Activated naive CD8-positive, alpha-beta T cell treated with anti-CD3 and anti-CD28 coated beads, Interleukin-2, amount 50 U/mL, for 16 hours (primary cell): Measurements from ENCODE around the gene NXPE1.
"Not testable (repeated sequence)": the region's sequence is repeated elsewhere in the genome, so short reads cannot be mapped to it uniquely, and the experiment has no call there.

Experiments used
- DNase-seq: peaks from one replicate; pipeline ENCODE4 v3.0.0-alpha.2; 2020; ENCODE audit warnings: low read depth, low spot score

The NXPE1 gene

DNA sequence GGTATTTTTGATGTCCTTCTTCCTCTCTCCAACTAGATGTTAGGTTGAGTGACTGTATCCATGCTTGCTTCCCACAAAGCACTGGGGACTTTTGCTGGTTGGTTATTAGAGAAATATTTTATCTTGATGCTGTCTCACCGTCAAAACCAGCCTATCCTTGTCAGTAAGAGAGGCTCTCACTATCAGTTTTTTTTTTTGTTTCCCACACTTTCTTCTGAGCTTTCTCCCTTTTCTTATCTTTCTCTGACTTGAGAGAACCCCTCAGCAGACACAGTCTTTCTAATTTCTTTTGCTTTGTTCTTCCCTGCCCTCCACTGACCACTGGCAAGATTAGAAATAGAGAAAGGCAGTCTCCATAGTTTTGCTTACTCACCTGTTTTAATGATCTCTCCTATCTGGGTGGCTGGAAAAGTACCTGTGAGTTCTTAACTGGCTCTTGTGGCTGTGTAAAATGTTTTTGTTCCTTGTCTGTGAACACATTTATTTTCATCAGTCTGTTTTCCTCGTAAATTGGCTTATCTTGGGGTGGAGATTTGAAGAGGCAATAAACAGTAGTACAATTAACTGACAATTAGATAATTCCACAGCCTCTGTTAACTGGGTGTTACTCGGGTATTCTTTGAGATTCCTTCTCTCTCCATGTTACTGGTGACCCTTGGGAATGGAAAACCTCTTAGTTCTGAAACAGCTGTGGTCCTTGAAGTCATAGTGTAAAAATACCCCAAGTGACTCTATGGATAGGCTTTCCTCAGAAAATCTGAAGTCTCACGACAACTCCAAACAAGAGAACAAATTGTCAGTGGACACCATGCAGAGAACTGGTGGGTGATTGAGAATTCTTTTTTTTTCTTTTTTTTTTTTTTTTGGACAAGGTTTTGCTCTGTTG, at the start of gene NXPE1:
Gene NXPE1, minus strand, starts transcription at position 457 of the 886 bp plus-strand sequence. CDS start 8,680 bp downstream, outside the sequence.
- no peak for DNase-seq

DNA sequence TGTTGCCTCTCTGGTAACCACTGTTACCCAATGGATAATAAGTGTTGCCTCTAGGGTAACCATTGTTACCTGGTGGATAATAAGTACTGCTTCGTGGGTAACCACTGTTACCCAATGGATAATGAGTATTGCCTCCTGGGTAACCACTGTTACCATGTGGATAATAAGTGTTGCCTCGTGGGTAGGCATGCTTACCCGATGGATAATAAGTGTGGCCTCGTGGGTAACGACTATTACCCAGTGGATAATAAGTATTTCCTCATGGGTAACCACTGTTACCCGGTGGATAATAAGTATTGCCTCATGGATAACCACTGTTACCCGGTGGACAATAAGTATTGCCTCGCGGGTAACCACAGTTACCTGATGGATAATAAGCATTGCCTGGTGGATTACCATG, 49.7 kb upstream of the NXPE1 start:
- DNase-seq = no peak

DNA sequence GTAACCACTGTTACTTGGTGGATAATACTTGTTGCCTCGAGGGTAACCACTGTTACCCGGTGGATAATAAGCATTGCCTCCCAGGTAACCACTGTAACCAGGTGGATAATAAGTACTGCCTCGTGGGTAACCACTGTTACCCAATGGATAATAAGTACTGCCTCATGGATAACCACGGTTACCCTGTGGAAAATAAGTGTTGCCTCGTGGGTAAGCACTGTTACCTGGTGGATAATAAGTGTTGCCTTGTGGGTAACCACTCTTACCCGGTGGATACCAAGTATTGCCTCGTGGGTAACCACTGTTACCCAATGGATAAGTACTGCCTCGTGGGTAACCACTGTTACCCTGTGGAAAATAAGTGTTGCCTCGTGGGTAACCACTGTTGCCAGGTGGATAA, 48.9 kb upstream of the NXPE1 start:
- not testable (repeated sequence) for DNase-seq

DNA sequence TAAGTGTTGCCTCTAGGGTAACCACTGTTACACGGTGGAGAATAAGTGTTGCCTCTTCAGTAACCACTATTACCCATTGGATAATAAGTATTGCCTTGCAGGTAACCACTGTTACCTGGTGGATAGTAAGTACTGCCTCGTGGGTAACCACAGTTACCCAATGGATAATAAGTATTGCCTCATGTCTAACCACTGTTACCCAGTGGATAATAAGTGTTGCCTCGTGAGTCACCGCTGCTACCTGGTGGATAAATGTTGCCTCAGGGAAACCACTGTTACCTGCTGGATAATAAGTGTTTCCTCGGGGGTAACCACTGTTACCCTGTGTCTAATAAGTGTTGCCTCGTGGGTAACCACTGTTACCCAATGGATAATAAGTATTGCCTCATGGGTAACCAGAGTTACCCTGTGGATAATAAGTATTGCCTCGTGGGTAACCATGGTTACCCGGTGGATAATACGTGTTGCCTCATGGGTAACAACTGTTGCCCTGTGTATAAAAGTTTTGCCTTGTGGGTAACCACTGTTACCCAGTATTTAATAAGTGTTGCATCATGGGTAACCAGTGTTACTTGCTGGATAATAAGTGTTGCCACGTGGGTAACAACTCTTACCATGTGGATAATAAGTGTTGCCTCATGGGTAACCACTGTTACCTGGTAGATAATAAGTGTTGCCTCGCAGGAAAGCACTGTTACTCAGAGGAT, 48.2 kb upstream of the NXPE1 start:
- DNase-seq = no peak

DNA sequence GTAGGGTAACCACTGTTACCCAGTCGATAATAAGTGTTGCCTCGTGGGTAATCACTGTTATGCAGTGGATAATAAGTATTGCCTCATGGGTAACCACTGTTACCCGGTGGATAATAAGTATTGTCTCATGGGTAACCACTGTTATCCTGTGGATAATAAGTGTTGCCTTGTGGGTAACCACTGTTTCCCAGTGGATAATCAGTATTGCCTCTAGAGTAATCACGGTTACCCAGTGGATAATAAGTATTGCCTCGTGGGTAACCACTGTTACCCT, 47.1 kb upstream of the NXPE1 start:
- DNase-seq = not testable (repeated sequence)

DNA sequence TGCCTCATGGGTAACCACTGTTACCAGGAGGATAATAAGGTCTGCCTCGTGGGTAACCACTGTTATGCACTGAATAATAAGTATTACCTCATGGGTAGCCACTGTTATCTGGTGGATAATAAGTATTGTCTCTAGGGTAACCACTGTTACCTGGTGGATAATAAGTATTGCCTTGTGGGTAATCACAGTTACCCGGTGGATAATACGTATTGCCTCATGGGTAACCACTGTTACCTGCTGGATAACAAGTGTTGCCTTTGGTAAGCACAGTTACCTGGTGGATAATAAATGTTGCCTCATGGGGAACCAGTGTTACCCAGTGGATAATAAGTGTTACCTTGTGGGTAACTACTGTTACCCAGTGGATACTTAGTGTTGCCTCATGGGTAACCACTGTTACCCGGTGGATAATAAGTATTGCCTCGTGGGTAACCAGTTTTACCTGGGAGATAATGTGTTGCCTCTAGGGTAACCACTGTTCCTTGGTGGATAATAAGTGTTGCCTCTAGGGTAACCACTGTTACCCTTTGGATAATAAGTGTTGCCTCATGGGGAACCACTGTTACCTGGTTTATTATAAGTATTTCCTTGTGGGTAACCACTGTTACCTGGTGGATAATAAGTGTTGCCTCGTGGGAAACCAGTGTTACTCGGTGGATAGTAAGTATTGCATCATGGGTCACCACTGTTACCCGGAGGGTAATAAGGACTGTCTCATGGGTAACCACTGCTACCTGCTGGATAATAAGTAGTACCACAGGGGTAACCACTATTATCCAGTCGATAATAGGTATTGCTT, 46.5 kb upstream of the NXPE1 start:
- no peak for DNase-seq

DNA sequence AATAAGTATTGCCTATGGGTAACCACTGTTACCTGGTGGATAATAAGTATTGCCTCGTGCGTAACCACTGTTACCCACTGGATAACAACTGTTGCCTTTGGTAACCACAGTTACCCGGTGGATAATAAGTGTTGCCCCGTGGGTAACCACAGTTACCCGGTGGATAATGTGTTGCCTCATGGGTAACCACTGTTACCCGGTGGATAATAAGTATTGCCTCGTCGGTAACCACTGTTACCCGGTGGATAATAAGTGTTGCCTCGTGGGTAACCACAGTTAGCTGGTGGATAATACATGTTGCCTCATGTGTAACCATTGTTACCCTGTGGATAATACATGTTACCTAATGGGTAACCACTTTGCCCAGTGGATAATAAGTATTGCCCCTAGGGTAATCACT, 45.7 kb upstream of the NXPE1 start:
- no peak for DNase-seq

DNA sequence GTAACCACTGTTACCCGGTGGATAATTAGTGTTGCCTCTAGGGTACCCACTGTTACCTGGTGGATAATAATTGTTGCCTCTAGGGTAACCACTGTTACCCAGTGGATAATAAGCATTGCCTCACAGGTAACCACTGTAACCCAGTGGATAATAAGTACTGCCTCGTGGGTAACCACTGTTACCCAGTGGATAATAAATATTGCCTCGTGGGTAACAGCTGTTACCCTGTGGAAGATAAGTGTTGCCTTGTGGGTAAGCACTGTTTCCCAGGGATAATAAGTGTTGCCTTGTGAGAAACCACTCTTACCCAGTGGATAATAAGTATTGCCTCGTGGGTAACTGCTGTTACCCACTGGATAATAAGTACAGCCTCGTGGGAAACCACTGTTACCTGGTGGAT, 45.2 kb upstream of the NXPE1 start:
- DNase-seq = no peak

DNA sequence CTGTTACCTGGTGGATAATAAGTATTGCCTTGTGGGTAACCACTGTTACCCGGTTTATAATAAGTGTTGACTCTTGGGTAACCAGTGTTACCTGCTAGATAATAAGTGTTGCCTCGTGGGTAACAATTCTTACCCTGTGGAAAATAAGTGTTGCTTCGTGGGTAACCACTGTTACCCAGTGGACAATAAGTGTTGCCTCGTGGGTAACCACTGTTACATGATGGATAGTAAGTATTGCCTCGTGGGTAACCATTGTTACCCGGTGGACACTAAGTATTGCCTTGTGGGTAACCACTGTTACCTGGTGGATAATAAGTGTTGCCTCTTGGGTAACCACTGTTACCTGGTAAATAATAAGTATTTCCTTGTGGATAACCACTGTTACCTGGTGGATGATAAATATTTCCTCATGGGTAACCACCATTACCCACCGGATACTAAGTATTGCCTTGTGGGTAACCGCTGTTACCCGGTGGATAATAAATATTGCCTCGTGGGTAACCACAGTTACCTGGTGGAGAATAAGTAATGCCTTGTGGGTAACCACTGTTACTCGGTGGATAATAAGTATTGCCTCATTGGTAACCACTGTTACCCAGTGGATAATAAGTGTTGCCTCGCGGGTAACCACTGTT, 44.6 kb upstream of the NXPE1 start:
- DNase-seq = no peak

DNA sequence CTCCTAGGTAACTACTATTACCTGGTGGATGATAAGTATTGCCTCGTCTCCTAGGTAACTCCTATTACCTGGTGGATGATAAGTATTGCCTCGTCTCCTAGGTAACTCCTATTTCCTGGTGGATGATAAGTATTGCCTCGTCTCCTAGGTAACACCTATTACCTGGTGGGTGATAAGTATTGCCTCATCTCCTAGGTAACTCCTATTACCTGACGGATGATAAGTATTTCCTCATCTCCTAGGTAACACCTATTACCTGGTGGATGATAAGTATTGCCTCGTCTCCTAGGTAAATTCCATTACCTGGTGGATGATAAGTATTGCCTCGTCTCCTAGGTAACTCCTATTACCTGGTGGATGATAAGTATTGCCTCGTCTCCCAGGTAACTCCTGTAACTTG, 43.5 kb upstream of the NXPE1 start:
- DNase-seq = not testable (repeated sequence)

DNA sequence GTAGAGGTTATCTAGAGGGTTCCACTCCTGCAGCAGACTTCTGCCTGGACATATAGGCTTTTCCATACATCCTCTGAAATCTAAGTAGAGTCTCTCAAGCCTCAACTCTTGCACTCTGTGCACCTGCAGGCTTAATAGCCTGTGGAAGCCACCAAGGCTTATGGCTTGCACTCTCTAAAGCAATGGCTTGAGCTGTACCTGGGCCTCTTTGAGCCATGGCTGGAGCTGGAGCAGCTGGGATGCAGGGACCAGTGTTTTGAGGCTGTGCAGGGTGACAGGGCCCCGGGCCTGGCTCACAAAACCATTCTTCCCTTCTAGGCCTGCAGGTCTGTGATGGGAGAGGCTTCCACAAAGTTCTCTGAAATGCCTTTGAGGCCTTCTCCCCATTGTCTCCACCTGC, 38.8 kb upstream of the NXPE1 start:
- no peak for DNase-seq

DNA sequence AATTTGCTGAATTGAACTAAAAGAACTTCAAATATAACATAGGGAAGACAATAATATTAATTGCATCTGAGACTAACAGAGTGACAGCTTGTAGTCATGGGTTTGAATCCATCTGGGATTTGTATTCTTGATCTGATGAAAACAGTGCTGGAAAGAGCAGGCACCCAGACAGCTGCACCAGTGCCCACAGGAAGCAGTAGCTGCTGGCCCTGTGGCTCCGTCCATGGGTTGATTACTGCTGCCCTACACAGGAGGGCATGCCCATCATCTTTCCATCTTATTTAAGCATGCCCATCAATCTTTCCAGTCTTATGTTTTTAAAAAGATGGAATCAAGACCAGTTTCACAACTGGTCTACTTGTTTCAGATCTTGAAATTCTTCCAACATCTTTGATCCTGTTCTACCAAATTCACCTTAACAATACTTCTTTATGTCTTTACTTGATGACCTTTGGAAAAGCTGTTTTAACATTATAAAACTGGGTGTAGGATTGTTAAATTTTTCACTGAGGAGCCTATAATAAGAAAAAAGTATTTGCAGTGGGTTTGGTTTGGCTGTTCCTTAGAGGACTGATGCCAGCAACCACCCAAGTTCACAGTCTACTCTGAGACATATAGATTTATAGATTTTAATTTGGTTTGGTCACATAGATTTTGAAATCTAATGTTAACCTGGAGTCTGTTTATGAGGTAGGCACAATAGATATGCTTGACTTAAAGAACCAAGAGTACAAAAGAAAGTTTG, 36.7 kb upstream of the NXPE1 start:
- no peak for DNase-seq

DNA sequence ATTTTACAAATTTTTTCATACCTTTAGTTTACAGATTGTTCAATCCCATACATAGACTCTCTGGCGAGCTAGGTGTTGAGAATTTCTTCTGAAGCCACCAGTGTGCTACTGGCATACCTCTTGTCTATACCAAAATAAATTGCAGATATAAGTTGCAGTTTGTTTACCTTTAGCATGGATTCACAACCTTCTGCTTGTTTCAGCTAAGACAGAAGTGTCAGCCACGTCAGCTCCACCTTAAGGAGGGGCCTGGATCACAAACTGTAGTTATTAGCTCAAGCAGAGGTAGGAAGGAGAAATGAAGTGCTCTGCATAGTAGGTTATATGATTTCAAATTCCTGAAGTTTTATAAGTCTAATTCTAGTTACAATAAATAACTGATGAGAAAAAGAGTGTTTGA, 35.9 kb upstream of the NXPE1 start, which contains the start of gene NXPE4:
Gene NXPE4, minus strand, starts transcription at position 216 of the 400 bp plus-strand sequence. CDS start 1,027 bp downstream, outside the sequence.
- DNase-seq = no peak

DNA sequence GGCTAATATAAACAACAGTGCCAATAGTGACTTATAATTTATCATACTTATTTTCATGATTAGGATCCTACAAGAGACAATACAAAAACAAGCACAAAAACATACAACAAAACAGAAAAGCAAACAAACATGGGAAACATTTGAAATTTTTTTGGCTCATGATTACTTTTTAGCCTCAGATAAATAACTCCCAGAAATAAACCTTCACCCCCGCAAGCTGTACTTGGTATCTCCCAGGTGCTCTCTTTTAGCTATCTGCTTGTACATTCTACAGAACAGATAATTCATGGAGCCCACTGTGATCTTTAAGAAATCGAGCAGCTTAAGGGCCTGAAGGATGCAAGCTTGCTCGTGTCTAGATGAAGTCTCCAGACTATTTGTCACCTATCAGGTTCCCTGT, 35.0 kb upstream of the NXPE1 start:
- no peak for DNase-seq

DNA sequence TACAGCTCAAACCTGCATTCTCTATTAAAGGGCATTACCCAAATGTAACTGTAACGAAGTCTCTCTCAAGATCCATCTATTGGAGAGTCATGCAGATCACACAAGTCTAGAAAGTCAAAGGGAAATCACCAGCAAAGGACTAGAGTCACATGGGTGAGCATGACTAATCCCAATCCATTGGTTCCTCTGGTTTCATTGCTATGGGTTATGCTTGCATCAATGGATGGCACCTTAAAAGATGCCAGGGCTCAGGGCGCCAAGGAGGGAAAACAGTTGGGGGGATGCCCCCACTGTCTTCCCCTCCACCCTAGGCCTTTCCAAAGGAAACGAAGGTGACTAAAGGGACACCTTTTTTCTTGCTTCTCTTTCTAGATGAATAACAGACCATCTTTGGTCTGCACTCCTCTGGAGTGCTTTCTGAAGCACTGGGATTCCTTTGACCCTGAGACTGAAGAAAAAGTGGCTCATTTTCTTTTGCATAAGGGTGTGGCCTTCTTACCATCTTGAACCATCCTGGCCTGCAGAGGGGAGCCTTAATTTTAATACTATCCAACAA, 27.8 kb upstream of the NXPE1 start:
- DNase-seq = no peak

DNA sequence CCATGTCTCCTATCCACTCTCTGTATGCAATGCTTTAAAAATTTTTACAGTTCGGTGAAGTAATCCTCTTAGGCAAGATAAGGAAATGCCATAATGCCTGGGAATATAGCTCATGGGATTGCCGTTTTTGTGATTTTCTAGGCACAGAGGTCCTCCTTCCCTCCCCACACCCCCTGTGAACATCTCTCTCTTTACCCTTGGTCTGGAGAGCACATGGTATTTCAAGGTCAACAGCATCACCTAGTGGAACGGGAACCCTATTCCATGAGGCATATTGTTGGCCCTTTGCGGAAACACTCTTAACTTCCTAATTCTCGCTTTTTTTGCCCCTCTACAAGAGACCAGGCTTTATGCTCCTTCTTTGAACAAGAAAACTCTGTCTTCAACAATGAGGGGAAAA, 27.1 kb upstream of the NXPE1 start:
- no peak for DNase-seq

DNA sequence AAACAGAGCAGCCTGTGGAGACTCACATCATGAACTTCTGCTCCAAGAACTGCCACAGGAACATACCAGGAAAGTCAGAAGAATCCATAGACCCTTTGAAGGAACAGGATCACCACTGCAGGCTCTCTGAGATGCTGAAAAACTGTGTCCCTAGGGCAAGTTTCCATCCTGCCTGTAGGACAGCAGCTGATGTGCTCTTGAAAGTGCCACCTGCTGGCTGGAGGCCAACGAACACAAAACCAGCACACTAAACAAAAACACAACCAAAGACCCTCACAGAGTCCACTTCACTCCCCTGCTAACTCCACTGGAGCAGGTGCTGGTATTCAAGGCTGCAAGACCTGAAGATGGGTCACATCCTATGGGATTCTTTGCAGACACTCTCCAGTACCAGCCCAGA, 12.0 kb upstream of the NXPE1 start:
- no peak for DNase-seq

DNA sequence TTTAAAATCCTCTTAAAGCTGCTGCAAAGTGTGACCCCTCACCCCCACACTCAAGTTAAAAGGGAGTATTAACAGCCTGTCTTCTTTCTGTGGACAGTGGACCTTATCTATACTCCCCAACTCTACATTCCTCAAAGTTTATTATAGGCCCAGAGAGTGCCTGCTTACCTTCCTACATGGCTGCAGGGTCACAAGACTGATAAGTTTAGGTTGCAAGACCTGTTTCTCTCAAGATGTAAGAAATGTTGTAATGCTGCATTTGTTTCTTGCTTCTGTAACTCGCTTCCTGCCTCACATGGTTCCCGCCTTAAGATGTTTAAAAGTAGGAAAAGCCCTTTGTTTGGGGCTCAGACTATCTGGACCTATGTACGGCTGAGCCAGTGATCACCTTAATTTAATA, 10.1 kb upstream of the NXPE1 start:
- no peak for DNase-seq

DNA sequence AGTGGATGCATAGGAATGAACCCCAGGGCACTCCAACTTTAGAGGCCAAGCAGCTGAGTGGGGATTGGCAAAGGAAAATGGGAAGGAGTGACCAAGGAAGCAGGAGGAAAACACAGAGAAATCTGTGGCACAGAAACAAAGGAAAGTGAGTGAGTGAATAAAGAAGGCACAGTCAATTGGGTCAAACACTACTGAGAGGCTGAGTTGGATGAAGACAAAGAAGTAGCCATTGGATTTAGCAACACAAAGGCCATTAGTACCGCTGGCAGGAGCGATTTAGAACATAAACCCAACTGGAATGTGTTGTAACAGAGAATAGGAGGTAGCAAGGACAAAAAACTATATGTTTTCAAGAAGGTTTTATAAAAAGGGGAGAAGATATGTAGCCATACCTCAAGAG, 6.6 kb upstream of the NXPE1 start:
- no peak for DNase-seq

DNA sequence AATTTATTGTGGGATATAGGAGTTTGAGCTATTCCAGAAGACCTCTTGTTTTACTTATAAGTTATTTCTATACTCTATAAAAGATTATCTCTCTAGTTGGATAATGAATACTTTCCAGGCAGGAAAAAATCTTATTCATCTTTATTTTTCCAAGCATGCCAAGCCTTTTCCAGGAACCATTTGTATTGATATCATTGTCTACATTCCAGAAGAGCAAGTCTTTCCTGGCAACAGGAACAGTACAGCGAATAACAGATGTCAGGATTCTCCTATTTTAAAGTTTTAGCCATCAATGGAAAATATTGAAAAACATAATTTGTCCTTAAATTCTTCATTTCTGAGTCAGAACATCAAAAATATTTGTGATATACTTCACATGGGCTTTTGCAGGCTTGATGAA, 5.2 kb upstream of the NXPE1 start:
- DNase-seq = no peak

DNA sequence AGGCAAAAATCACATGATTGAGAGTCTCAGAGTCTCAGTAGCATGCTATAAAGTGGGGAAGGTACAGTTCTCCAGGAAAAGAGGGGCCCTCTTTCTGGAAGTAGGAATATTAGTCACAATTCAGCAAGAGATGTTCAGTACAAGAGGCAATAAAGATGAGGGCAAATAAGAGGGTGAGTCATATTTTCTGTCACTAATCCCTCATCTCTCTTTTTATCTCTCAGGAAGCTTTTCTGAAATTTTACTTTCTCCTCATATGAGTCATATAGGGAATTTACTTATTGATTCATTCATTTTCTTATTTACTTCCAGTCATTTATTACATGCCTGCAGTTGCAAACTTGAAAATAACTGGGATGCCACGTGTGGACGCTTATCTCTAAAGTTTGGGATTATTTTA, 3.4 kb upstream of the NXPE1 start:
- no peak for DNase-seq
